ENCODE measurements around the gene SLC23A3. TPM values are rescaled to one million over a fixed set of nuclear protein-coding genes. Genes with fewer than 3 reads are reported as not detected.
A peak's percentile ranks its signal among the peaks of the same experiment; 100 is the strongest.

SLC23A3 gene
- total and polyA plus RNA-seq, 9 of the 15 experiments (the other 6 are each of a cell fraction or from before 2014, with no cell fraction given) = 0.06 to 0.64 (median 0.16) TPM

GRCh38 chr2:219176818-219177551, 7.2 kb upstream of the SLC23A3 start, which contains the start of gene CNPPD1 (continued):
- TF ChIP-seq CHD7 (IDR thresholded peaks at IDR 0.05; ENCODE audit: low read depth, low read length) = no peak
- no peak for TF ChIP-seq TRIM24 (IDR thresholded peaks at IDR 0.05)
- TF ChIP-seq ESRRA (IDR thresholded peaks at IDR 0.05; ENCODE audit: borderline replicate concordance, low read depth) = peak; percentile 44; the same call in 1 of the 2 replicates
- TF ChIP-seq, protein P1, sequence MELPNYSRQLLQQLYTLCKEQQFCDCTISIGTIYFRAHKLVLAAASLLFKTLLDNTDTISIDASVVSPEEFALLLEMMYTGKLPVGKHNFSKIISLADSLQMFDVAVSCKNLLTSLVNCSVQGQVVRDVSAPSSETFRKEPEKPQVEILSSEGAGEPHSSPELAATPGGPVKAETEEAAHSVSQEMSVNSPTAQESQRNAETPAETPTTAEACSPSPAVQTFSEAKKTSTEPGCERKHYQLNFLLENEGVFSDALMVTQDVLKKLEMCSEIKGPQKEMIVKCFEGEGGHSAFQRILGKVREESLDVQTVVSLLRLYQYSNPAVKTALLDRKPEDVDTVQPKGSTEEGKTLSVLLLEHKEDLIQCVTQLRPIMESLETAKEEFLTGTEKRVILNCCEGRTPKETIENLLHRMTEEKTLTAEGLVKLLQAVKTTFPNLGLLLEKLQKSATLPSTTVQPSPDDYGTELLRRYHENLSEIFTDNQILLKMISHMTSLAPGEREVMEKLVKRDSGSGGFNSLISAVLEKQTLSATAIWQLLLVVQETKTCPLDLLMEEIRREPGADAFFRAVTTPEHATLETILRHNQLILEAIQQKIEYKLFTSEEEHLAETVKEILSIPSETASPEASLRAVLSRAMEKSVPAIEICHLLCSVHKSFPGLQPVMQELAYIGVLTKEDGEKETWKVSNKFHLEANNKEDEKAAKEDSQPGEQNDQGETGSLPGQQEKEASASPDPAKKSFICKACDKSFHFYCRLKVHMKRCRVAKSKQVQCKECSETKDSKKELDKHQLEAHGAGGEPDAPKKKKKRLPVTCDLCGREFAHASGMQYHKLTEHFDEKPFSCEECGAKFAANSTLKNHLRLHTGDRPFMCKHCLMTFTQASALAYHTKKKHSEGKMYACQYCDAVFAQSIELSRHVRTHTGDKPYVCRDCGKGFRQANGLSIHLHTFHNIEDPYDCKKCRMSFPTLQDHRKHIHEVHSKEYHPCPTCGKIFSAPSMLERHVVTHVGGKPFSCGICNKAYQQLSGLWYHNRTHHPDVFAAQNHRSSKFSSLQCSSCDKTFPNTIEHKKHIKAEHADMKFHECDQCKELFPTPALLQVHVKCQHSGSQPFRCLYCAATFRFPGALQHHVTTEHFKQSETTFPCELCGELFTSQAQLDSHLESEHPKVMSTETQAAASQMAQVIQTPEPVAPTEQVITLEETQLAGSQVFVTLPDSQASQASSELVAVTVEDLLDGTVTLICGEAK (IDR thresholded peaks at IDR 0.05) = peak; percentile 76
- TF ChIP-seq, protein P1 (CRISPR knock-in tag; IDR thresholded peaks at IDR 0.05) = no peak
- TF ChIP-seq KDM2B (CRISPR knock-in tag; IDR thresholded peaks at IDR 0.05) = no peak
